ELF-1 (cell line): ENCODE results near the gene PKP1.

Experiments used
- DNase-seq: peaks from one replicate; pipeline ENCODE4 v3.0.0-alpha.2; 2016; ENCODE audit warnings: low read depth, low spot score

PKP1 gene

DNA sequence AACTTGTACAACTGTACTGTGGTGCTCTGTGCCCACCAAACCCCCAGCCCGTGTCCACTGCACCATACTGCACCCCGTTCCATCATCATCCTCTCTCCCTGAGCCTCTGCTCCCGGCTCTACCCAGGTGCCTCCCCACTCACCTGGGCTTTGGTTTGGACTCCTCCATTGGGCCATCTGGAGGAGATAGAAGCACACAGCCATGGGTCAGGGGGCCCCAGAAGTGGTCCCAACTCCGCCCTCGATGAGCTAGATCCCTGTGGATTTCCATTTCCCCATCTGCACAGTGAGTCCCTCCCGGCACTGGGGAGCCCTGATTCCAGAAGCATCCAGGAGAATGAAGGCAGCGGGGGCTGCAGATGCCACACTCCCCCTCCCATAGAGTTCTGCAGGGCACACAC, 83.4 kb downstream of the PKP1 start:
- DNase-seq = no peak

DNA sequence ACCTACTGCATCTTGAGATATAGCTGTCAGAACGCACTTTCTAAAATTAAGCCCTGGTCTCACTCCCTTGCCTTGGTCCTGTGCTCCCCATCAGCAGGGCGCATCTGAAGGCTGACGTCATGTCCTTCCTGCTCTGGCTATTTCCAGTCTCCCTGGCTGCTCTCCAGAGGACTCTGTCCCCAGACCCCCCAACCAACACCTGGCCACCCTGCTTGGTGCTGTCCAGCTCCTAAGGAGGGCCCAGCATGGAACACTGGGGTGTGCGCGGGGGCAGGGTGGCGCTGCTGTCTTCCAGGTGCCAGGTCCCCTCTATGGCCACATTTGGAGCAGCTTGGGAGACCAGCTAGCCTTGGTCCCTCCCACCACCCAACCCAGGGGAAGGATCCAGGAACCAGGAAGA, 85.9 kb downstream of the PKP1 start:
- DNase-seq = no peak

GRCh38 chr1:201370500-201370899, 87.2 kb downstream of the PKP1 start:
- no peak for DNase-seq

DNA sequence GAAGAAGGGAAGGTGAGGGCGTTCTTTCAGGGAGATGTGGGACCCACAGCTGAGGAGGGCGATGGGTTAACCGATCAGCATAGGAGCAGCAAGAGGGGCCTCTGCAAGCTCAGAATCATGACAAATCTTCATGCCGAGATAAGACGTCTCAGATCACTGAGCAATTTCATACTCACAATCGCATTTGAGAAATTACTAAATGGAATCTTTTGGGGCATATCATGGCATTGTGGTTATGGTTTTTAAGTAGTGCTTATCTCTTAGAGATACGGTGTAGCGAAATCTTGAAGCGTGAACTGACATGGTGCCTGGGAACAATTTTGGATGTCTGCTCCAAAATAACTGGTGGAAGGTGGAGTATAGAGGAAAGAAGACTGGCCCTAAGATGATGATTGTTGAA, 88.0 kb downstream of the PKP1 start:
- DNase-seq = no peak

- peak; percentile 74 for DNase-seq
These were observed 88.5 kb downstream of the PKP1 start for GRCh38 chr1:201371792-201372191.

DNA sequence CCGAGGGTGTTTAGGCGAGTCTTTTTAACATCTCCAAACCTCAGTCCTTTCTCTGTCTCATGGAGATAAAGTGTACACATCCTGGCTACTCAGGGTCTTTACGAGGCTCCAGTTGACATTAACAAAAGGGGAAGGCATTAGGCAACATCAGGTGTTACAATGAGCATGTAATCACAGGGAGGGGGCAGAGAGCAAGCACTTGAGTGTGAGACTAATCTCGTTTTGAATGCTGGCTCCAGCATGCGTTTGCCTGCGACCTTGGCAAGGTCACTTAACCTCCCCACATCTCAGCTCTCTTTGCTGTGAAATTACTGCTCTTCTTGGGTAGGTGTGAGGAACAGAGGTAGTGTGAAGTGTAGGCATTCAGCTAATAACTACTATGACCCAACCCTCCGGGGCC, 91.1 kb downstream of the PKP1 start:
- no peak for DNase-seq

GRCh38 chr1:201375169-201375568, 91.9 kb downstream of the PKP1 start:
- no peak for DNase-seq

GRCh38 chr1:201376107-201376463, 92.8 kb downstream of the PKP1 start:
- no peak for DNase-seq

DNA sequence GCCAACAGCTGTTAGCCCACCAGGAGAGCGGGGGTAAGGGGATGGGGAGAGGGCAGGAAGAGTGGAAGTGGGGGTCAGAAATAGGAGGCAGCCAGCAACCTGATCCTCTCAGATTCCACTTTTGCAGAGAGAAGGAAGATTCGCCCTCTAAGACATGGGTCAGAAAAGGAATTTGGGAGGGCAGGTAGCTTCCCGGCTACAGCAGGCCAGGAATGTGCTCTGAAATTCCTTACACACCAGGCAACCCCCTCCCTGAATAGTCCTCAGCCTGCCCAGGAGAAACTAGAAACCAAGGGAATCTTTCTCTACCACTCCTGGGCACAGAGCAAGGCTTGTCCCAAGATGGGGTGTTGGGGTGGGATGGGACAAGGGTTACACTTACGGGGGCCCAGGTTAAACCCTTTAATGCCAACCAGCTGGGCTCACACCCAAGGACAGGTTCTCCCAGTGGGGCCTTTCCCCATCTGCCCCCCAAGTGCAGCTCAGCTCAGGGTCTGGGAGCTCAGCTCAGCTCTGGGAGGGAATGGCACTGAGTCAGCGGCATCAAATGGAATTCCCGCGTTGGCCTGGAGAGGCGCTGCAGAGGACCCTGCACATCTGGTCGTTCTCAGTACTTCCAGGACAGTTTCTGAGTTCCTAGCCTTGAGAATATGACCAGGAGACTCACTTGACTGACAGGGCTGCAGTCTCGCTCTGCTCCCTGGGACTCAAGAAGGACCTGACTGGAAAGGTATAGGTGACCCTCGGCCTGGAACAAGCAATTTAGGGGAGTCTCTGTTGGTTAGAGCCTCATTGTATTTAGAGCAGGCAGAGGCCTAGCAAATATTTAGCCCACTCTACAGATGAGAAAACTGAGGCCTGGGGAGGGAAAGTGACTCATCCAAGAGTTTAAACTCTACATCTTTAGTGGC, 93.4 kb downstream of the PKP1 start:
- DNase-seq = peak; percentile 94

DNA sequence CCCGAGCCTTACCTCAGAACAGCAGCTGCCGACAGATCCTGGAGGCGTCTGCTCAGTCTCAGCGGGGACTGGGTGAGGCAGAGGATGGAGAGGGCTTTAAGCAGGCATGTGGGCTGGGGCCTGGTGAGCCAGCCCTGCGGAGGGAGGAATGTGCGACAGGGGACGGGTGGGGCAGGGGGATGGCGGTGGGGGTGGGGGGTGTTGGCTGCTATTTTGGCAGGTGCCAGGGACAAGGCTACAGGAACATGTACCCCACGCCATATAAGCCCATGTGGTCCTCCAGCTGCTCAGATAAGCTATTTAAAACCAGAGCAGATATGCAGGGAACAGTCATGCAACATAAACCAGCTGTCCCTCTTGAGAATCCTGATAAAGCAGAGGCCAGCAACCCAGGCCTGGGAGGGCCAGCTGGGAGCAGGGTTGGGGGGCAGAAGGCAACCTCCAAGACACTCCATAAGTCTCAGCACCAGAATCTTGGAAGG, 94.3 kb downstream of the PKP1 start, which contains the start of gene TNNT2:
Gene TNNT2 (minus strand): TSS at position 70 of the 482 bp plus-strand sequence. CDS start 4,426 bp downstream, outside the sequence.
- peak; percentile 75 for DNase-seq

DNA sequence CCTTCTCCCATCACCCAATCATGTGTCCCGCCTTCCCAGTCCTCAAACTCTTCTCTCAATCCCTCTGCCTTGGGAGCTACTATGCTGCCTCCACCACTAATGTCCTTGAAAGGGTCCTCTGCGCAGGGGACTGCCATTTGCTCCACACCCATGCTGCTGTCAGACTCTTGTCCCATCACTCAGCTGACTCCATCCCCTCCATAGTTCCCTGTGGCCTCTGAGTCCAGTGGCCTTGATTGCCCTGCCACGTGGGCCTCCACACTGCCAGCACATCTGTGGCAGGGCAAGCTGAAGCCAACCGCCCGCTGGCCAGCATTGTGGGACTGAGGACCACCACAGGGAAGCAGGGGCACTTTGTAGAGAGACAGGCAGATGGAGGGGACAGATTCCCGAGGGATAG, 95.5 kb downstream of the PKP1 start:
- DNase-seq = no peak

GRCh38 chr1:201379733-201380242, 96.5 kb downstream of the PKP1 start:
- no peak for DNase-seq

DNA sequence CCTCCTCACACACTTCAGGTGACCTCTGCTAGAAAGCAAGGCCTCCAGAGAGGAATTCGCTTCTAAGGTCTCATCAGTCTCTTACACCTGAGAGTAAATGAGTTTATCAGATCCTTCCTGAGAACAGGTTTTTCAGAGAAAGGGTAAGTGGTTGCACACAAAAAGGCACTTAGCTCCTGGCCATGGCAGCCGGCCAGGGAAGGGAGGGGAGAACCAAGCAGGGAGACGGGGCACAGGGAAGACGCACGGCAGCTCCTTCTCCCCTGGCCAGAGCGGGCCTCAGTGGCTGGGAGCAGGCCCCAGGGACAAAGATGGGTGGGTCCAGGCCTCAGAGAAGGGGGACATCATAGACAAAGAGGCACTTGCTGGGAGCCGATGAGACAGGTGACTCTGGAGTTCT, 97.8 kb downstream of the PKP1 start:
- DNase-seq = no peak
